ENCODE measurements around the gene IL1RAPL1. TPM values are rescaled to one million over a fixed set of nuclear protein-coding genes. Genes with fewer than 3 reads are reported as not detected.

Gene IL1RAPL1
- total and polyA plus RNA-seq, 9 of the 15 experiments (the other 6 are each of a cell fraction or from before 2014, with no cell fraction given): 0.04 to 0.07 (median 0.04) TPM; not detected in 6

DNA sequence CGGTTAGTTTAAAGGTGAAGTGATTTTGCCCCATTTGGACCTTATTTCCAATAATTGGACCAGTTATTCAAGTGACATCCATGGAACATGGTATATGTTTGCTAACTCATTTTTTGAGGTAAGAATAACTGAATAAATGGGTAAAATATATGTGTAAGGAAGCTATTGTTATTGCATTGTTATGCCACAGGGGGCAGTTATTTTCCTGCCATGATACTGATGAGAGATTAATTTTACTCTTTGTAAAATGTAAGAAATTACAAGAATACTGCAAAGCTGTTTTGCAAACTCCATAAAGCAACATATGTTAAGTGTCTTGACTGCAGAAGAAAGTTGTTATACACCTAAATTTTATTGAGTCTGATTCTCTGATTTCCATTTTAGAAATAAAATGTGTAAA, 114.0 kb downstream of the IL1RAPL1 start (continued):
- TF ChIP-seq POLR2AphosphoS2 (IDR thresholded peaks at IDR 0.05; ENCODE audit: low read length): no peak
- TF ChIP-seq SRSF7 (optimal IDR thresholded peaks at IDR 0.05; ENCODE audit: low read depth, low read length): no peak
- no peak for TF ChIP-seq SMARCA4 (IDR thresholded peaks at IDR 0.05)
- no peak for TF ChIP-seq BACH1 (tag; IDR thresholded peaks at IDR 0.05)
- no peak for TF ChIP-seq LEF1 (IDR thresholded peaks at IDR 0.05)

DNA sequence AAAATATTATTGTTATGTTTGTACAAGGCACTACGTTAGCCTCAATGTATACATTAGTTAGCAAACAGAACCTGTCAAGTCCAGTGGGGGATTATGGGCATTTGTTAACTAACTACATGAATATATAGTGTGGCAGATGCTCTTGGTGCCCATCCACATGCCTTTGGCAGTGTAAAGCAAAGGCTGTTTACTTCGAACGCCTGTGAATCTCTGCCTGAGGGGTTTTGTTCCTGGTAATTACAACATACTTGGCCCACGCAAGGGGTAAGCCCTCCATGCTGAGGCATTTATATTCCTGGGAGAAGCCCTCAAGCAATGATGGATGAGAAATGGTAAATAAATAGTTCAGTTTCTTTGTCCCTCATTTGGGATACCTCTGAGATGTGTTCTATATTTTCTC, 119.7 kb downstream of the IL1RAPL1 start:
- no peaks in the 10 kb centered on the region for H3K36me3 ChIP-seq (ENCODE audit: control insufficient read depth, insufficient read depth, low read length)
- no peak overlapping the region for H3K27ac ChIP-seq (ENCODE audit: extremely low read depth, low read depth, low read length)
- H3K9me3 ChIP-seq (replicated peaks; ENCODE audit: control insufficient read depth, insufficient read depth, low read depth, low read length): no peaks in the 10 kb centered on the region
- H2AFZ ChIP-seq (ENCODE audit: low read depth, low read length): no peak overlapping the region
- no peaks in the 10 kb centered on the region for H3K9me1 ChIP-seq (ENCODE audit: control insufficient read depth, insufficient read depth, low read length)
- BruUV-seq (replicated peaks): no TSS peak
- no peak overlapping the region for H3K4me2 ChIP-seq (ENCODE audit: insufficient read depth, low read length)
- ChIA-PET POLR2A (no interaction called here), CTCF (ENCODE audit: low intra/inter-chr PET ratio) (no interaction called here)
- H3K27me3 ChIP-seq (ENCODE audit: control insufficient read depth in 2 of 2, insufficient read depth in 2 of 2, low read length in 2 of 2): no peaks in the 10 kb centered on the region
- no peaks in the 10 kb centered on the region for H3K79me2 ChIP-seq (ENCODE audit: control insufficient read depth, insufficient read depth, low read length)
- H3K4me3 ChIP-seq: no peak overlapping the region
- FAIRE-seq (no peak), ATAC-seq (no peak), DNase-seq (ENCODE audit: extremely low read depth in 1 of 4, low spot score in 3 of 4) (no peak)
- 0% methylated on average over 4 of the region's 4 CpGs for WGBS (ENCODE audit: insufficient coverage, low coverage, missing lambda C conversion rate)
- H3K9ac ChIP-seq (ENCODE audit: insufficient read depth in 1 of 2, low read depth in 2 of 2, low read length in 2 of 2): no peak overlapping the region
- intact Hi-C loops (cut with micrococcal nuclease): no loop called here
- no peaks in the 10 kb centered on the region for H3K4me1 ChIP-seq (replicated peaks in 1 of 2; ENCODE audit: control insufficient read depth in 2 of 2, insufficient read depth in 2 of 2, low read length in 2 of 2)
- no peaks in the 10 kb centered on the region for H4K20me1 ChIP-seq (replicated peaks; ENCODE audit: control insufficient read depth, insufficient read depth, low read length)
- in situ Hi-C loops (cut with MboI): no loop called here
- TF ChIP-seq PCBP2 (IDR thresholded peaks at IDR 0.05; ENCODE audit: low read depth, low read length, poor library complexity, severe bottlenecking) (no peak), NUFIP1 (IDR thresholded peaks at IDR 0.05; ENCODE audit: partially characterized antibody) (no peak), SMAD3 (CRISPR knock-in tag; conservative IDR thresholded peaks at IDR 0.05) (no peak), CREM (IDR thresholded peaks at IDR 0.05; ENCODE audit: low read depth) (no peak), NCOA6 (IDR thresholded peaks at IDR 0.05) (no peak), DPF2 (IDR thresholded peaks at IDR 0.05) (no peak), CREBBP (IDR thresholded peaks at IDR 0.05; ENCODE audit: low read depth, low read length) (no peak), RAD51 (IDR thresholded peaks at IDR 0.05; ENCODE audit: borderline replicate concordance, low read depth) (no peak), MAZ (CRISPR knock-in tag; conservative IDR thresholded peaks at IDR 0.05 in 1 of 2, IDR thresholded peaks at IDR 0.05 in 1 of 2) (no peak), MYBL2 (IDR thresholded peaks at IDR 0.05; ENCODE audit: low read depth) (no peak), MYBL2 (CRISPR knock-in tag; IDR thresholded peaks at IDR 0.05; ENCODE audit: borderline replicate concordance) (no peak), HNRNPK (IDR thresholded peaks at IDR 0.05; ENCODE audit: low read depth, low read length, poor library complexity, severe bottlenecking) (no peak)
- TF ChIP-seq, protein P1, sequence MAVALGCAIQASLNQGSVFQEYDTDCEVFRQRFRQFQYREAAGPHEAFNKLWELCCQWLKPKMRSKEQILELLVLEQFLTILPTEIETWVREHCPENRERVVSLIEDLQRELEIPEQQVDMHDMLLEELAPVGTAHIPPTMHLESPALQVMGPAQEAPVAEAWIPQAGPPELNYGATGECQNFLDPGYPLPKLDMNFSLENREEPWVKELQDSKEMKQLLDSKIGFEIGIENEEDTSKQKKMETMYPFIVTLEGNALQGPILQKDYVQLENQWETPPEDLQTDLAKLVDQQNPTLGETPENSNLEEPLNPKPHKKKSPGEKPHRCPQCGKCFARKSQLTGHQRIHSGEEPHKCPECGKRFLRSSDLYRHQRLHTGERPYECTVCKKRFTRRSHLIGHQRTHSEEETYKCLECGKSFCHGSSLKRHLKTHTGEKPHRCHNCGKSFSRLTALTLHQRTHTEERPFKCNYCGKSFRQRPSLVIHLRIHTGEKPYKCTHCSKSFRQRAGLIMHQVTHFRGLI (CRISPR knock-in tag; IDR thresholded peaks at IDR 0.05): no peak
- TF ChIP-seq, protein P2, sequence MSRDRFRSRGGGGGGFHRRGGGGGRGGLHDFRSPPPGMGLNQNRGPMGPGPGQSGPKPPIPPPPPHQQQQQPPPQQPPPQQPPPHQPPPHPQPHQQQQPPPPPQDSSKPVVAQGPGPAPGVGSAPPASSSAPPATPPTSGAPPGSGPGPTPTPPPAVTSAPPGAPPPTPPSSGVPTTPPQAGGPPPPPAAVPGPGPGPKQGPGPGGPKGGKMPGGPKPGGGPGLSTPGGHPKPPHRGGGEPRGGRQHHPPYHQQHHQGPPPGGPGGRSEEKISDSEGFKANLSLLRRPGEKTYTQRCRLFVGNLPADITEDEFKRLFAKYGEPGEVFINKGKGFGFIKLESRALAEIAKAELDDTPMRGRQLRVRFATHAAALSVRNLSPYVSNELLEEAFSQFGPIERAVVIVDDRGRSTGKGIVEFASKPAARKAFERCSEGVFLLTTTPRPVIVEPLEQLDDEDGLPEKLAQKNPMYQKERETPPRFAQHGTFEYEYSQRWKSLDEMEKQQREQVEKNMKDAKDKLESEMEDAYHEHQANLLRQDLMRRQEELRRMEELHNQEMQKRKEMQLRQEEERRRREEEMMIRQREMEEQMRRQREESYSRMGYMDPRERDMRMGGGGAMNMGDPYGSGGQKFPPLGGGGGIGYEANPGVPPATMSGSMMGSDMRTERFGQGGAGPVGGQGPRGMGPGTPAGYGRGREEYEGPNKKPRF (IDR thresholded peaks at IDR 0.05; ENCODE audit: low read depth, low read length): no peak
- TF ChIP-seq, protein P3, sequence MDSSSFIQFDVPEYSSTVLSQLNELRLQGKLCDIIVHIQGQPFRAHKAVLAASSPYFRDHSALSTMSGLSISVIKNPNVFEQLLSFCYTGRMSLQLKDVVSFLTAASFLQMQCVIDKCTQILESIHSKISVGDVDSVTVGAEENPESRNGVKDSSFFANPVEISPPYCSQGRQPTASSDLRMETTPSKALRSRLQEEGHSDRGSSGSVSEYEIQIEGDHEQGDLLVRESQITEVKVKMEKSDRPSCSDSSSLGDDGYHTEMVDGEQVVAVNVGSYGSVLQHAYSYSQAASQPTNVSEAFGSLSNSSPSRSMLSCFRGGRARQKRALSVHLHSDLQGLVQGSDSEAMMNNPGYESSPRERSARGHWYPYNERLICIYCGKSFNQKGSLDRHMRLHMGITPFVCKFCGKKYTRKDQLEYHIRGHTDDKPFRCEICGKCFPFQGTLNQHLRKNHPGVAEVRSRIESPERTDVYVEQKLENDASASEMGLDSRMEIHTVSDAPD (CRISPR knock-in tag; IDR thresholded peaks at IDR 0.05): no peak

Measured in K562 (cell line).